ENCODE data around the gene NCCRP1. TPM values are rescaled to one million over a fixed set of nuclear protein-coding genes. Genes with fewer than 3 reads are reported as not detected.

Gene NCCRP1
- polyA plus RNA-seq, 1 donor from 2014 or later = not detected

GRCh38 chr19:39187552-39187943 is 9.2 kb upstream of the NCCRP1 start:
- no peaks in the 10 kb centered on the region for H3K27me3 ChIP-seq (ENCODE audit: insufficient read depth, low read depth, low read length)
- H3K4me2 ChIP-seq (ENCODE audit: low read length) = no peak overlapping the region
- H3K9ac ChIP-seq (ENCODE audit: low read length) = no peak overlapping the region
- no peaks in the 10 kb centered on the region for H3K9me3 ChIP-seq (ENCODE audit: low read length)
- H4K20me1 ChIP-seq (ENCODE audit: insufficient read depth) = no peaks in the 10 kb centered on the region
- TF ChIP-seq MXI1 (conservative IDR thresholded peaks at IDR 0.05; ENCODE audit: poor library complexity, severe bottlenecking) (no peak), SMC3 (conservative IDR thresholded peaks at IDR 0.05; ENCODE audit: poor library complexity) (no peak), POLR2AphosphoS5 (IDR thresholded peaks at IDR 0.05) (no peak), EP300 (conservative IDR thresholded peaks at IDR 0.05; ENCODE audit: poor library complexity, severe bottlenecking) (no peak), REST (IDR thresholded peaks at IDR 0.05; ENCODE audit: borderline replicate concordance) (no peak), RAD21 (conservative IDR thresholded peaks at IDR 0.05) (no peak), CTCF (IDR thresholded peaks at IDR 0.05; ENCODE audit: poor library complexity, severe bottlenecking) (no peak), EZH2 (IDR thresholded peaks at IDR 0.05; ENCODE audit: borderline replicate concordance, insufficient read depth, low read length, poor library complexity, severe bottlenecking) (no peak)
- H3K9me2 ChIP-seq (ENCODE audit: insufficient read depth, low read length) = no peaks in the 10 kb centered on the region
- H3F3A ChIP-seq (ENCODE audit: insufficient read depth, low read length, poor library complexity, severe bottlenecking) = no peaks in the 10 kb centered on the region
- no peak overlapping the region for H3K4me3 ChIP-seq (ENCODE audit: low read length)
- H3K79me2 ChIP-seq (replicated peaks; ENCODE audit: insufficient read depth, low read length) = no peaks in the 10 kb centered on the region
- no peak overlapping the region for H3K27ac ChIP-seq (ENCODE audit: low read length)
- no peaks in the 10 kb centered on the region for H3K36me3 ChIP-seq (ENCODE audit: insufficient read depth, low read length)
- H2AFZ ChIP-seq (ENCODE audit: low read depth, low read length) = no peak overlapping the region

GRCh38 chr19:39188960-39189359 is 7.8 kb upstream of the NCCRP1 start:
- H3K4me2 ChIP-seq (ENCODE audit: low read length) = no peak overlapping the region
- no peak overlapping the region for H2AFZ ChIP-seq (ENCODE audit: low read depth, low read length)
- no peak overlapping the region for H3K4me3 ChIP-seq (ENCODE audit: low read length)
- TF ChIP-seq CTCF (IDR thresholded peaks at IDR 0.05; ENCODE audit: poor library complexity, severe bottlenecking) = no peak
- no peak for TF ChIP-seq TAF1 (IDR thresholded peaks at IDR 0.05; ENCODE audit: low read depth)
- TF ChIP-seq POLR2AphosphoS5 (IDR thresholded peaks at IDR 0.05) = no peak
- TF ChIP-seq SMC3 (conservative IDR thresholded peaks at IDR 0.05; ENCODE audit: poor library complexity) = no peak
- no peak for TF ChIP-seq EP300 (conservative IDR thresholded peaks at IDR 0.05; ENCODE audit: poor library complexity, severe bottlenecking)
- TF ChIP-seq RAD21 (conservative IDR thresholded peaks at IDR 0.05) = no peak
- TF ChIP-seq MXI1 (conservative IDR thresholded peaks at IDR 0.05; ENCODE audit: poor library complexity, severe bottlenecking) = no peak
- TF ChIP-seq EZH2 (IDR thresholded peaks at IDR 0.05; ENCODE audit: borderline replicate concordance, insufficient read depth, low read length, poor library complexity, severe bottlenecking) = no peak
- TF ChIP-seq REST (IDR thresholded peaks at IDR 0.05; ENCODE audit: borderline replicate concordance) = no peak
- H3F3A ChIP-seq (ENCODE audit: insufficient read depth, low read length, poor library complexity, severe bottlenecking) = no peaks in the 10 kb centered on the region
- no peaks in the 10 kb centered on the region for H3K9me3 ChIP-seq (ENCODE audit: low read length)
- H3K9ac ChIP-seq (ENCODE audit: low read length) = no peak overlapping the region
- no peaks in the 10 kb centered on the region for H3K79me2 ChIP-seq (replicated peaks; ENCODE audit: insufficient read depth, low read length)
- H4K20me1 ChIP-seq (ENCODE audit: insufficient read depth) = no peaks in the 10 kb centered on the region
- H3K27ac ChIP-seq (ENCODE audit: low read length) = no peak overlapping the region
- H3K36me3 ChIP-seq (ENCODE audit: insufficient read depth, low read length) = no peaks in the 10 kb centered on the region
- H3K9me2 ChIP-seq (ENCODE audit: insufficient read depth, low read length) = no peaks in the 10 kb centered on the region
- H3K27me3 ChIP-seq (ENCODE audit: insufficient read depth, low read depth, low read length) = no peaks in the 10 kb centered on the region
